ENCODE measurements around the gene ACBD4. TPM values are rescaled to one million over a fixed set of nuclear protein-coding genes. Genes with fewer than 3 reads are reported as not detected.
A peak's percentile ranks its signal among the peaks of the same experiment; 100 is the strongest.

ACBD4 gene
- polyA plus RNA-seq, 12 donors = 3.9 to 11.0 (median 5.8) TPM; not detected in 1

GRCh38 chr17:45104029-45104428 lies 31.5 kb upstream of the ACBD4 start:
- no peak for DNase-seq

GRCh38 chr17:45104497-45104896 lies 31.0 kb upstream of the ACBD4 start:
- DNase-seq = no peak

- no peak for DNase-seq
These were observed 30.4 kb upstream of the ACBD4 start for GRCh38 chr17:45104907-45105624.

GRCh38 chr17:45106096-45106495 lies 29.4 kb upstream of the ACBD4 start:
- DNase-seq = no peak

GRCh38 chr17:45106582-45106981 lies 28.9 kb upstream of the ACBD4 start:
- DNase-seq = no peak

GRCh38 chr17:45107293-45108010 lies 28.0 kb upstream of the ACBD4 start:
- peak; percentile 43 for DNase-seq

- DNase-seq = no peak
These were observed 27.4 kb upstream of the ACBD4 start for GRCh38 chr17:45108051-45108450.

GRCh38 chr17:45108595-45109521 lies 26.6 kb upstream of the ACBD4 start:
- DNase-seq = no peak

- DNase-seq = no peak
These were observed 24.5 kb upstream of the ACBD4 start for GRCh38 chr17:45110676-45111611.

- DNase-seq = no peak
These were observed 23.6 kb upstream of the ACBD4 start for GRCh38 chr17:45111850-45112249.

GRCh38 chr17:45112559-45113423 lies 22.7 kb upstream of the ACBD4 start:
- DNase-seq = no peak

GRCh38 chr17:45113424-45113754 lies 22.1 kb upstream of the ACBD4 start:
- no peak for DNase-seq

GRCh38 chr17:45114117-45114932 lies 21.2 kb upstream of the ACBD4 start:
- no peak for DNase-seq

- DNase-seq = no peak
These were observed 20.4 kb upstream of the ACBD4 start for GRCh38 chr17:45115015-45115625.

- DNase-seq = no peak
These were observed 19.6 kb upstream of the ACBD4 start for GRCh38 chr17:45115871-45116270.

GRCh38 chr17:45116434-45117016 lies 19.0 kb upstream of the ACBD4 start:
- DNase-seq = no peak

GRCh38 chr17:45117334-45117733 lies 18.2 kb upstream of the ACBD4 start:
- no peak for DNase-seq

- no peak for DNase-seq
These were observed 17.4 kb upstream of the ACBD4 start for GRCh38 chr17:45117848-45118646.

Measured in muscle of arm (tissue), 12 donors.